Hypothalamus (tissue), 51 donors: Measurements from ENCODE around the gene ZBTB22.
A peak's percentile ranks its signal among the peaks of the same experiment; 100 is the strongest.
"Not testable (repeated sequence)": the region's sequence is repeated elsewhere in the genome, so short reads cannot be mapped to it uniquely, and the experiment has no call there.

ENCODE experiments used
- DNase-seq, 51 donors: peaks; one replicate each; lab custom pipeline; 2025; lab: John Stamatoyannopoulos, UW

The ZBTB22 gene

DNA sequence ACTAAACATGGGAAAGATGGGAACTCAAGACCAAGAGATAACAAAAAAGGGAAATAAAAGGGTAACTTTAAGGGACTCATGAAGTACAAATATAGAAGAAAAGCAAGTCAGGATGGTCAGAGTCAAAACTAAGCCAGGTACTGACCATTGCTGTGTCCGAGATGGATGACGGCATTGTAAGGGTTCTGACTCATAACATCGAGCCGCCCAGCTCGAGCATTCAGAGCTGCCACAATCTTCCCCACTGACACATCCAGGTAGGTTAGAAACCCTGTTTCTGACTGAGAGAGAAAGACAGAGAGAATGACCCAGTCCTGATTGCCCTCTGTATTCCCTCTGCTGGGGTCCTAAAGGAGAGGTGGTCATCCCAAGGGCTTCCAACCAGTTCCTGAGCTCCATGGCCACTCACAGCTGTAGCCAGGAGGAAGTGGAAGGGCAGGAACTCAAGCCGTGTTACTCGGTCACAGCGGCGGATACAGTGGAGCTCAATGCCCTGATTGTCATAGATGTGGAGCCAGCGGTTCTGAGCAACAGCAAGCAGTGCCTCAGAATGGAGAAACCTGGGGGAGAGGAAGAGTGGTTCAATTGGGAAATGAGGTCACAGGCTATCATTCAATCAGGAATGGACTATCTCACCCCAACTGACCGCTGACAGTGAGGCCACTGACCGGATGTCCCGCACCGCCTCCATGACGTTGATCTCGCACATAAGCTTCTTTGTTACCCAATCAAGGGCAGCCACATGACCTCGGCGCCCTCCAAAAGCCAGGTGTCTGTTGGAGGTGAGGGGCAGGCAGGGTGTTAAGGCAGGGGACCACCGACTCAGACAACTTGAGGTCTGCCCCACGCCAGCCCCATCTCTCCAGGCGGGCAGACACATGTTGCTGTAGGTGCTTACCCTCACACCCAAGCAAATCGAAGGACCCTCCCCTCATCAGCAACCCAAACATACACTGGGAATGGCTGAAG is 30.3 kb downstream of the ZBTB22 start:
- DNase-seq: no peak

DNA sequence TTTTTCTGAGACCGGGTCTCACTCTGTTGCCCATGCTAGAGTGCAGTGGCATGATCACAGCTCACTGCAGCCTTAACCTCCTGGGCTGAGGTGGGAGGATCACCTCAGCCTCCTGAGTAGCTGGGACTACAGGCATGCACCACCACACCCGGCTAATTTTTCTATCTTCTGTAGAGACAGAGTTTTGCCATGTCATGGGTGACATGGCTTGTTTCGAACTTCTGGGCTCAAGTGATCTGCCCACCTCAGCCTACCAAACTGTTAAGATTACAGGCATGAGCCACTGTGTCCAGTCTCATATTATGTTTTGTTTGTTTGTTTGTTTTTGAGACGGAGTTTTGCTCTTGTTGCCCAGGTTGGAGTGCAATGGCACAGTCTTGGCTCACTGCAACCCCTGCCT is 32.3 kb downstream of the ZBTB22 start:
- not testable (repeated sequence) for DNase-seq

DNA sequence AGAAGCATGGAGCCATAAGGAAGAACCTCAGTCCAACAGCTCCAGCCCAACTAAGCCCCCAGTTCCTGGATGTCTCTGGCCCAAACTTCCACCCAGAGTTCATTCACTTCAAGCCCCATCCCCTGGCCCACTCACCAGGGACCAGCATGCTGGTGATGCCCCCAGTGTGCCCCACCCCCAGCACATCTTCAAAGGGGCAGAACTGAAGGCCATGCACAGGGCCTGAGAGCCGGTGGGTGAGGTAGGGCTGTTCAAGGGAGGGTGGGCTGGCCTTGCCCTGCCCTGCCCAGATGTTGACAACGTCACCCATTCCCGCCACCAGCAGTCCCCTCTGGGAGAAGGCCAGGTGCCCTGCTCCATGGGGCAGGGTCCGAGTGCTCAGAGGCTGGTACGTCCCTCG is 37.0 kb downstream of the ZBTB22 start:
- no peak for DNase-seq

DNA sequence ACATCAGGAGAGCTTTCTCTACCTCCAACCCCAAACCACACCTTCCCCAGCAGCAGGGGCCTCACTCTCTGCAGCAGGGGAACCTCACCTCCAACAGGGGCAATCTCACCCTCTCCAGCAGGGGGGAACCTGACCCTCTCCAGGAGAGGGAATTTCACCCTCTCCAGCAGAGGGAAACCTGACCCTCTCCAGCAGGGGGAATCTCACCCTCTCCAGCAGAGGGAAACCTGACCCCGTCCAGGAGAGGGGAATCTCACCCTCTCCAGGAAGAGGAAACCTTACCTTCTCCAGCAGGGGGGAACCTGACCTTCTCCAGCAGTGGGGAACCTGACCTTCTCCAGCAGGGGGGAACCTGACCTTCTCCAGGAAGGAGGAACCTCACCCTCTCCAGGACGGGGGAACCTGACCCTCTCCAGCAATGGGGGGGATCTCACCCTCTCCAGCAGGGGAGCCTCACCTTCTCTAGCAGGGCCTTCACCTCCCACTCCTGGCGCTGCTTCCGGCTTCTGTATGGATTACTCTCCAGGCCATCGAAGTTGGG is 37.5 kb downstream of the ZBTB22 start:
- DNase-seq: no peak

DNA sequence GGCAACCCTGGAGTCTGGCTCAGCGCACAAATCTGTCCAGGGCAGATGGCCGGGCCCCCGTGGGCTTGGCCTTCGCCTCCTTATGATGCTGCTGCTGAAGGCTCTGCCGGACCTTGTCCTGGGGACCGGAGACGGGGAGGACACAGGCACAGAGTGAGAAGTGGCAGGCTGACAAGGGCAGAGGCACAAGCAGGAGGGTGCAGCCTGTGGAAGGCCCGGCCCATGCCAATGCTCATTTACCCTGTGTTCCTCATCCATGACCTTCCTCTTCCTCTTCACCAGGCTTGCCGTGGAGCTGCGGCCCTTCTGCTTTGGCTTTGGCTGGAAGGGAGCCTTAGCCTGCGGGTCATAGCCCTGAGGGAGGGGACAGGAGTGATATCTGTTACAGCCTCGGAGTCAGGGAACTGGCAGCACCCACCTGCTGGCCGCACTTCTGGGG is 38.3 kb downstream of the ZBTB22 start:
- DNase-seq: no peak

DNA sequence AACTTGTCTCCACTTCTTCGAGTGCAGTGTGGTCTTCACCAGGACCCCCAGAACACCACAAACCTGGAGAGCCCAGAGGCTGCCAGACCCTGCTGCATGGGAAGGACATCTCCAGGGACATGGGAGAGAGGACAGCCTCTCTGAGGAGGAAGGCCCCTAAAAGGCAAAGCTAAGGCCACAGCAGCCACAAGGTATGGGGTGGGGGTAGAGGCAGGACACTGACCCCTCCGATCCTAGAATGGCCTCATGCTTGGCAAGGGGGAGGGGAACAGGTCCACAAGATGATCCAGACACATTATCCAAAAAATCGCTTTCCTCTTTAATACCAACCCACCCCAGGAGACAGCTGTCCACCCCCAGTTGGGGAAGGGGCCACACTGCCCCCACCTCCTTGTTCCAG is 38.7 kb downstream of the ZBTB22 start:
- DNase-seq: no peak

DNA sequence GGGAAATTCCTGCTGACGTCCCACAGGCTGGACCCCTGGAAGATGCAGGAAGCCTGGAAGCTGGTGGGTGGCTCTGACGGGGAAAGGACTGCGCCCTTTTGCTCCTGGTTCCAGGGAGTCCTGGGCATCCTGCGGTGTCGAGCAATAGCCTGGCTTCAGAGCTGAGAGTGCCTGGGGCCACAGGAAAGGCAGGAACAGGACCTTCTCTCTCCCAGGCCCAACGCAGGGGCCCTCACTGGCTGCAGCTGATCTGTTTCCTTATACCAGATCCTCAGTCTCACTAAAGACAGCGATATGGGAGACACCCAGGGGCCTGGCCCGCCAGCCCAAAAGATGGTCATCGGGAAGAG is 39.2 kb downstream of the ZBTB22 start:
- DNase-seq: no peak

DNA sequence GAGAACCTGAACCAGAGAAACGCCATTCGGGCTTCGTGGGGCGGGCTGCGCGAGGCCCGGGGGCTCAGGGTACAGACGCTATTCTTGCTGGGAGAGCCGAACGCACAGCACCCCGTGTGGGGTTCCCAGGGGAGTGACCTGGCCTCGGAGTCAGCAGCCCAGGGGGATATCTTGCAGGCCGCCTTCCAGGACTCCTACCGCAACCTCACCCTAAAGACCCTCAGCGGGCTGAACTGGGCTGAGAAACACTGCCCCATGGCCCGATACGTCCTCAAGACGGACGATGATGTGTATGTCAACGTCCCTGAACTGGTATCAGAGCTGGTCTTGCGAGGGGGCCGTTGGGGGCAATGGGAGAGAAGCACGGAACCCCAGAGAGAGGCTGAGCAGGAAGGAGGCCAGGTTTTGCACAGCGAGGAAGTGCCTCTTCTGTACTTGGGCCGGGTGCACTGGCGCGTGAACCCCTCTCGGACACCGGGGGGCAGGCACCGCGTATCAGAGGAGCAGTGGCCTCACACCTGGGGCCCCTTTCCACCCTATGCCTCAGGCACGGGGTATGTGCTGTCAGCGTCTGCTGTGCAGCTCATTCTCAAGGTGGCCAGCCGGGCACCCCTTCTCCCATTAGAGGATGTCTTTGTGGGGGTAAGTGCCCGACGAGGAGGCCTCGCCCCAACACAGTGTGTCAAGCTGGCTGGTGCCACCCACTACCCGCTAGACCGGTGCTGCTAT is 39.7 kb downstream of the ZBTB22 start:
- peak in 1 of 51 donors; percentile 22 for DNase-seq

DNA sequence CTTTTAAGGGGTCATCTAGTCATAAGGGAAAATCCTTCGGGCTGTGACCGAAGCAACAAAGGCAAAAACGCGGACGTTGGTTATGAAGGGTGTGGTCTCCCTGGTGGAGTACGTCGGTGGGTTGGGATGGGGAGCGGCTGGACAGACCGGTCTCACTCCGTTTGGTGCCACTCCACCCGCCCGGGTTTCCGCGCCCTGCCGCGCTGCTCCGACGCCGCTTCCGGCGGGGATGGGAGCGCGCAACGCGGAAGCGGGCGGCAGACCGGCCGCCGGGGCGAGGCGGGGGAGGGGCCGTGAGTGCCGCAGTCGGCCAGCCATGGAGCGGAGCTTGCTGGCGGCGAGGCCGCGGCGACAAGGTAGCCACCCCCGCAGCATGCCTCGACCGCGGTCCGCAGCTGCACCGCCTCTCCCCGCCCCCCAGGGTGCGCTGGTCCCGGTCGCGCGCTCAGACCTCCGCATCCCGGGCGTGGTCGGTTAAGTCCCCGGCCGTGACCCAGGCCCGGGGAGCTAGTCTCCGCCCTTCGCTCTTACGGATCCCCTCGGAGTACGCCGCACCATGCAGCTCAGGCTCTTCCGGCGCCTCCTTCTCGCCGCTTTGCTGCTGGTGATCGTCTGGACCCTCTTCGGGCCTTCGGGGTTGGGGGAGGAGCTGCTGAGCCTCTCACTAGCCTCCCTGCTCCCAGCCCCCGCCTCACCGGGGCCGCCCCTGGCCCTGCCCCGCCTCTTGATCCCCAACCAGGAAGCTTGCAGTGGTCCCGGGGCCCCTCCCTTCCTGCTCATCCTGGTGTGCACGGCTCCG is 40.5 kb downstream of the ZBTB22 start, which contains the start of gene B3GALT4:
Gene B3GALT4 (plus strand): TSS at position 260 of the 799 bp plus-strand sequence. CDS start 297 bp downstream, at position 557.
- DNase-seq: peak in 44 of 51 donors; percentile 9 to 80 (median 48)

DNA sequence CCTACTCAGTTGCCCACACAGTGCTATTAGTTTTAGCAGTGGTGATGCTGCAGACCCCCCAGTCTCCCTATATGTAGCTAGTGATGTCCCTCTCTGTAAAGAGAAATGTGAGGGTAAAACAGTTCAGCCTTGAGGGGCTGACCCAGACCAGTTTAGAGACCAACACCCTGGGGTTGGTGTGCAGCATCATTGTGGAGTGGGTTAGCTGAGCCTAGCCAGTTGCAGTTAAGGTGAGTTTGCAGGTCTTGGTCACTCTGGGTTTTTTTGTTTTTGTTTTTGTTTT is 41.0 kb downstream of the ZBTB22 start:
- no peak for DNase-seq

DNA sequence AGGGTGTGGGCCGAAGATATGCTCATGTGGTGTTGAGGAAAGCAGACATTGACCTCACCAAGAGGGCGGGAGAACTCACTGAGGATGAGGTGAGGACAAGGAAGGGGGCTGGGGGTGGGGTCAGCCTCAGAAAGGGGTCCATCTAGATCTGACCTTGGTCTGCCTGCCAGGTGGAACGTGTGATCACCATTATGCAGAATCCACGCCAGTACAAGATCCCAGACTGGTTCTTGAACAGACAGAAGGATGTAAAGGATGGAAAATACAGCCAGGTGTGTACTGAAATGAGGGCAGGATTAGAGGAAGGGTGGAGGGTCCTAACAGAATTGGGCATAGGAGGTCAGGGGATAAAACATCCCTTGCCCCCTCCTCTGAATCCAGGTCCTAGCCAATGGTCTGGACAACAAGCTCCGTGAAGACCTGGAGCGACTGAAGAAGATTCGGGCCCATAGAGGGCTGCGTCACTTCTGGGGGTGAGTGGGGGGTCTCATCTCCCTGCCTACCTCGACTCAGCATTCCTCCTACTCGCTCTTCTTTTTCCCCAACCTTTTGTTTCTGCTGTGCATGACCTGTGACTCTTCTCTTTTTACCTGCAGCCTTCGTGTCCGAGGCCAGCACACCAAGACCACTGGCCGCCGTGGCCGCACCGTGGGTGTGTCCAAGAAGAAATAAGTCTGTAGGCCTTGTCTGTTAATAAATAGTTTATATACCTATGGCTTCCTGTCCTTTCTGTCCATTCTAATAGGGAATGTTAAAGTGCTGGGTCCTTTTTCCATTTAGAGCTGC is 41.6 kb downstream of the ZBTB22 start:
- not testable (repeated sequence) for DNase-seq

DNA sequence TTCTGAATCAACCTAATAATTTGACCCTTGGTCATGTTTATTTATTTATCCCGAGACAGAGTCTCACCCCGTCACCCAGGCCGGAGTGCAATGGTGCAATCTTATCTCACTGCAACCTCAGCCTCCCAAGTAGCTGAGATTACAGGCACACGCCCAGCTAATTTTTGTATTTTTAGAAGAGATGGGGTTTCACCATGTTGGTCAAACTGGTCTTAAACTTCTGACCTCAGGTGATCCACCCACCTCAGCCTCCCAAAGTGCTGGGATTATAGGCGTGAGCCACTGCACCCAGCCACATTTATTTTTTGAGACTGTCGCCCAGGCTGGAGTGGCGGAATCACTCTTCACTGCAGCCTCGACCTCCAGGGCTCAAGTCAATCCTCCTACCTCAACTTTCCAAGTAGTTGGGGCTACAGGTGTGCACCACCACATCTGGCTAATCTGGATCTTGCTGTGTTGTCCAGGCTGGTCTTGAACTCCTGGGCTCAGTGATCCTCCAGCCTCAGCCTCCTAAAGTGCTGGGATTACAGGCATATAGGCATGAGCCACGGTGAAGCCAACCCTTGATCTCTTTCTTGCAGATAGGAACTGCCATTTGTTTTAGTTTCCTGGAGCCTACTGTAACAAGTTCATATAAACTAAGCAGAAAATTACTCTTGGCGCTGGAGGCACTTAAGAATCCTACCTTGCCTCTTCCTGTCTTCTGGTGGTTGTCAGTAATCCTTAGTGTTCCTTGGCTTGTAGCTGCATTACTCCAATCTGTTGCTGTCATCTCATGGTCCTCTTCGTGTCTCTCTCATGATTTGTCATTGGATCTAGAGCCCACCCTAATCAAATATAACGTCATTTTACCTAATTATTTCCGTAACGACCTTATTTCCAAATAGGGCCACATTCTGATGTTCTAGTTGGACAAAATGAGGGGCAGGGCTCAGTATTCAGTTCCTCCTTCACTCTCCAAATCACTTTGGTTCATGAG is 43.3 kb downstream of the ZBTB22 start:
- DNase-seq: no peak

DNA sequence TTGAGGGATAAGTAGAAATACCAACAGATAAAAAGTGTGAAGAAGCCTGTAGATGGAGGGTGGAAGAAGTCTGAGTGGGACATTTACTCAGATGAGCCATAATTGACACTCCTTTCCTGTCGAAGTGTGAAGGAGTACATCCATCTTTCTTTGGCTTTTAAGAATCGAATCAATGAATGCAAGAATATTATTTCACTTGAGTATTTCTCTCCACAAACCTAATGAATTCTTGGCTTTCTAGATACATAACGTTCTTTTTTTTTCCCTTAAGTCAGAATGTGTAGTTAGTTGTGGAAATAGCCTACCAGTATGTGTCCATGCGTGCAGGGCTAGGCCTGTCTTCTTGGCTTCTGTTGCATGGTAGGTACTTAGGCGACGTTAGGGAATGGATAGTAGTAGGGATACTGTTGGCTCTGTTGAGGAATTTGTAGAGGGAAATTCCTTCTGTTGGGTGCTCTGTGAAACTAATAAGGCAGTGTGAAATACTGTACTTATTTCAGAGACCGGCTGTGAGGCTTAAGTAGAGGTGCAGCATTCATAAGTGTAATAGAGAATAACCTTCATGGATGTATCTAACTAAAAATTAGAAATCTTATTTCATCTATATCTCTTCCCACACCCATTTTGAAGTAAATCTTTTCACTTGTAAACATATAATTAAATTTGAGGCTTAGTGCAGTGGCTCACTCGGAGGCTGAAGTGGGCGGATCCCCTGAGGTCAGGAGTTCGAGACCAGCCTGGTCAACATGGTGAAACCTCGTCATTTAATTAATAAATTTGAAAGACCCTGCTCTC is 44.2 kb downstream of the ZBTB22 start:
- no peak for DNase-seq

DNA sequence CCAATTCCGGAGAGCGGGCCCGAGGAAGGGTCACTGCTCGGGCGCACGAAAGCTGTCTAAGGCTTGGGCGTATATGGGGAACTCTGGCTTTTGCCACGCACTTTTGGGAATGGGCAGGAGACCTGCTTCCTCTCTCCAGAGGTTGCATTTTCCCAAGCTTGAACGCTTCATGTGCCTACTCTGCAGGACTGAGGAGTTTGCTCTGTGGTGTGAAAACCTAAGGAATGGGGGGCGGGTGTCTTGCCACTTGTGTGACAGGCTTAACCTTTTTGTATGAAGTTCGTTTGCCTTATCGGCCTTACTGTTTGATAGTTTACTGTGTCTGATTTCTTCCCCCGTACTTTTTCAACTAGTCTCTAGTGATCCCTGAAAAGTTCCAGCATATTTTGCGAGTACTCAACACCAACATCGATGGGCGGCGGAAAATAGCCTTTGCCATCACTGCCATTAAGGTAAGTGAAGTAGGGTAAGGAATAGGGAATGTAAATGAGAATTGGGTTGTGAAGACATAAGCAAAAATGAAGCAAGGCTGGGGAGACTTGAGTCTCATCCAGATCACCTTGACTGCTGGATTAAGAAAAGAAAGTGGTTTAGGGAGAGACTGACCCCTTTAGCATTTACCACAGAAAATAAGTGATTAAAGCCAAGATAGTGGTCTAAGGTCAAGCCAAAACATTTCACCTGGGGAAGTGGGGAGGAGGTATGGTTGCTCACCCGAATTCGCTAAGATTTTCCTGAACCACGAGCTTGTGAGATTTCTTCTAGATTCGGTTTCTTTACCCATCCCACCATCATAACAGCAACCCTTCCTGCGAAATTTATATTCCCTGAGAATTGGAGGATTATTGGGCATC is 45.0 kb downstream of the ZBTB22 start:
- DNase-seq: no peak

DNA sequence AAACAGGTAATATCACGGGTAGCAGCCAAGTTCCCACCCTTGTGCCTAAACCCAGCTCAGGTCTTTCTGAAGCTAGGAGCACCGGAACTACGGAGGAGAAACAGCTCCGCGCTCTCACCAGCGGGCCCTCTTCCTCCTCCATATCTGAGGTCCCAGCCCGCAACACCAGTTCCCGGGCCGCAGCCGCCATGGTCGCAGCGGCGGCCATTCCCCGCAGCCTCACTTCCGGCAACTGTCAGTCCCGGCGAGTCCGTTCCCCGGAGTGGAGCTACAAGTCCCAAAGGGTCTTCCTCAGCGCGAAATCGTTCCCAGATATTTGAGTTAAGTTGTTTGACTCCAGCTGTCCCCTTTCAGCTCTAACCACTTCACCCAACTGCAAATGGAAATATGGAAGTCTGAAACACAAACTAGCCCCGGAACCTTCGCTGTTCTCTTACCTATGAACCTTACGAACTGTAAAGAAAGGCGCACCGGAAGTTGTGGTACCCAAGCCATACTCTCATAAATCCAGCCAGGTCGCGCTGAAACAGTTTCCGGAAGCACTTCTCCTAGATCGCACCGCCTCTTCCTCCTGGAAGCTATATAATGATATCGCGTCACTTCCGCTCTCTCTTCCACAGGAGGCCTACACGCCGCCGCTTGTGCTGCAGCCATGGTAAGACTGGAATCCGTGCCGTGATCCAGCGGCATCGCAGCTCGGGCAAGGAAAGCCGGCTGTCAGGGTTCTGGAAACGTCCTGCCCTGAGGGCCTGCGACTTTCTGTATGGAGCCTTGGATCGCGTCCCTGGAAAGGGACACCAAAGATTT is 45.9 kb downstream of the ZBTB22 start, which contains the start of the genes RPS18 and VPS52:
Gene RPS18 (plus strand): TSS at position 608 of the 807 bp plus-strand sequence. CDS start 45 bp downstream, at position 653.
Gene VPS52 (minus strand): TSS at position 409 of the 807 bp plus-strand sequence. CDS start 201 bp downstream, at position 208.
- peak; percentile 53 to 97 (median 89) for DNase-seq

DNA sequence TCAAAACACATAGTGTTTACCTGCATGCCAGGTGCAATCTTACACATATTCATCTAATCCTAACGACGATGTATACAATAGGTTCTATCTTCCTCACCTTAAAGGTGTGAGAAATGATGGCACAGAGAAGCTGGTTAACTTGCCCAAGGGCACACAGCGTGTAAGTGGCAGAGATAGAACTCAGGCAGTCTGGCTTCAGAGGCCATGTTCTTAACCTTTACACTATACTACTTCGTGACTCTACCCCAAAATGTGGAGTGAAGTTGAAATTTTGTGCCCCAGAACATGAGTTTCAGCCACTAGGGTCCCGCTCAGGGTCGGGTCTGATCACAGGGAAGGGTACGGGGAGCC is 46.5 kb downstream of the ZBTB22 start:
- DNase-seq: no peak
